RCC 7860 (cell line): Measurements from ENCODE around the gene TCF19.

ENCODE experiments used
- DNase-seq: peaks from one replicate; pipeline ENCODE4 v3.0.0-alpha.2; 2015; ENCODE audit warnings: low spot score
- FAIRE-seq: peaks from 2 replicates; lab custom pipeline; 2012; peaks lifted over from hg19 to GRCh38; lab: Jason Lieb, UNC

TCF19 gene

DNA sequence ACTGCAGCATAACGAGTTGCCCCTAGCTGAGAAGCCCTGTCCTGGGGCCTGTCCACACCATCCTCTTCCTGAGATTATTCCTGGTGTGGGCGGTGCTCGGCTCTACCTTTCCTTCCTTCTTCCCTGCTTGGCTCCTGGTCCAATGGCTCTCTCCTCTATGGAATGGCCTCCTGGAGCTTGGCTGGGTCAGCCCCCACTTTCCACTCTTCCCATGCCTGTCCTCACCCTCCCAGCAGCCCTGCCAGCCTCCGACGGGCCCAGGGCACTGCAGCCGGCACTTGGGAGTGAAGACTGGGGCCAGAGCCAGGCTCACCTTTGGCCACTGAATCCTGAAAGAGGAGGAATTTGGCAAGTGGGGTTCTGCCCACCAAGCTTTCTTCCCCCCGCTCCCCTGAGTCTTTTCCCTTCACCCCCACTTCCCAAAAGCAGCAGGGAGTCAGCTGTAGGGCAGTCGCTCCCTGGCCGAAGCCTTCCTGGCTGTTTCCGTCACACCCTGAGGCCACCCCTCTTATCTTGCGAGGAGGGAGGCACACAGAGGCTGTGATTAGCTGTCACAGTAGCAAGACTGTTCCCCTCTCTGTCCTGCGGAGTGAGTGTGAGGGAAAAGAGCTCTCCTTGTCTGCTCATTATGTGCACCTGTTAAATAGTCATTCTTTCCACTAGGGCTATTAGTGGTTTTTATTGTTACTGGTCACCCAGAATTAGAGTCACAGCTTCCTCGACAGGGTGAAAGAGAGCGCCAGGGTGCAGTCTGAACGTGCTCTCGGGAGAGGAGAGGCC, 31.8 kb upstream of the TCF19 start:
- no peak for FAIRE-seq
- no peak for DNase-seq

DNA sequence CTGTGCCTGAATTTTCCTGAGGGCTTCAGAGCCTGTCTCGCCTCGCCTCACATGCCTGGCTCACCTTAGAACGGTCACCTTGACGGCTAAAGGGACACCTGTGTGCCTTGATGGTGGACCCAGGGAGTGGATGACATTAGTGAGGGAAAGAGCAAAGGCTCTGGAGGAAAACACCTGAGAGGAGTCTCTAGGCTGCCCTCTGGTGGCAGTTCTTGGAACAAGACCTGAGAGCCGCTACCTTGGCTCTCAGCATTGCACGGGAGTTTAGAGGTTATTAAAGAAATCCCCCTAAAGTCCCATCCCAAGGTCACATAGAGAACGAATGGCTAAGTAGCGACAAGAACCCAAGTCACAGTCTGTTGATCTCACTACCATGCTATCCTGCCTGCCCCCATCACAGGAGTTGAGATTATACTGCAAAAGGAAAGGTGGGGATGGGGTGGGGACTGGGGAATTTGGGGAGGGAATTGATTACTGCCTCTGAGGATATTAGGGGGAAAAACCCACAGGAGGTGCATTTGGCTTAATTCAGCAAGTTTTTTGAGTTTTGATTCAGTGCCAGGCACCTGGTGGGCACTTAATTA, 30.2 kb upstream of the TCF19 start:
- FAIRE-seq, result no peak

DNA sequence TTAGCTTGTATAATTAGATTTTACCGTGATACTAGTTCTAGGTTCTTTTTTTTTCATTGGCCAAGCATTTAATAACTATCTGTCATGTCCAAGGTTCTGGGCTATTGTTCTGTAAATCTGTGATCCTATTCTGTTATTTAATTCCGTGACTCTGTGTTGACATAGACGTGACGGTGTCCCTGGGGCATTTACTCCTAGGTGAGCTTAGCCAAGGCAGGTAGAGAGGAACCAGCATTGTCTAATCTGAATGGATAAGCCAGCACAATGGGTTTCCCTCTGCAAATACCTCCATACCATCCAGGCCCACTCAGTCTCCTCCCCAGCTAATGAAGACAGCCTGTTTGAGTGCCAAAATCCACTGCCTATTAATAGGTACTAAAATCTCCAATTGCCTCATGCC, 29.3 kb upstream of the TCF19 start:
- DNase-seq (no peak), FAIRE-seq (no peak)

More for the DNA sequence above, 30.2 kb upstream of the TCF19 start:
- peak; percentile 11 for DNase-seq

DNA sequence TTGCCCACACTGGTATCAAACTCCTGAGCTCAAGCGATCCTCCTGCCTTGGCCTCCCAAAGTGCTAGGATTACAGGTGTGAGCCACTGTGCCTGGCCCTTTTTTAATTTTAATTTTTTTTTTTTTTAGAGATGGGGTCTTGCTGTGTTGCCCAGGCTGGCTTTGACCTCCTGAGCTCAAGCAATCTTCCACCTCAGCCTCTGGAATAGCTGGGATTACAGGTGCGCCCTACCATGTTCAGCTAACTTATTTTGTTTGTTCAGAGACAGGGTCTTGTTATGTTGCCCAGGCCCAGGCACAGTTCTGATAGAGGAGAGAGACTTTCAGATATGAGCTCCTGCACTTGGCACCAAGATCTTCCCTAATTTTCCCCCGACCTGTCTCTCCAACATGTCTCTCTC, 27.6 kb upstream of the TCF19 start:
- no peak for DNase-seq
- FAIRE-seq, result no peak

DNA sequence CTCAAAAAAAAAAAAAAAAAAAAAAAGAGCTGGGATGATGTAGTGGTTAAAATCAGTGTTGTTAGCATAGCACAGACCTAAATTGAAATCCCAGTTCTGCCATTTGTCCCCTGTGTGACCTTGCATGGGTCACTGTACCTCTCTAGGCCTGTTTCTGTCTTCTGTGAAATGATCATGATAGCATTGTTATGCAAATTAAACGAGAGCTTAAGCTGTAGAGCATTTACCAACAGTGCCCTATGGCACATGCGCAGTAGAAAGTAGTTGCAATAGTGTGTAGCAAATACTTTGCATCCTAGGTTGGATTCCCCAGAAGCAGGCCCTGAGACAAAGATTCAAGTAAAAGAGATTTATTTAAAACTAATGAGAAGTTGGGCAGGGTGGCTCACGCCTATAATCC, 26.8 kb upstream of the TCF19 start:
- FAIRE-seq, result no peak
- no peak for DNase-seq

DNA sequence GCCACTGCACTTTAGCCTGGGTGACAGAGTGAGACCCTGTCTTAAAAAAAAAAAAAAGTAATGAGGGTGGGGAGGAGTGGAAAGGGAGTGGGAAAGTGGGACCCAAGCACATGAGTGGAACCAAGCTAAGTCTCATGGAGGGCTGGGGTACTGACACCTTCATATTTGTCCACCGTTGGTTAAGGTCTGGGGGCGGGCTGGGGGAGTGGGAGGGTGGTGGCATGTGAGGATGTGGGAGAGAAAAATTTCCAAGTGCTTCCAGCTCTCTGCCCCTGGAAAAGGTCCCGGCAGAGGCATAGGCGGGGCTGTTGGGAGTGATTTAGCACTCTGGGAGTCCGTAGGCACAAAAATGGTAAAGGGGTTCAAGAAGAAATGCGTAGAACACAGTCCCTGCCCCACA, 25.6 kb upstream of the TCF19 start:
- no peak for FAIRE-seq
- no peak for DNase-seq

DNA sequence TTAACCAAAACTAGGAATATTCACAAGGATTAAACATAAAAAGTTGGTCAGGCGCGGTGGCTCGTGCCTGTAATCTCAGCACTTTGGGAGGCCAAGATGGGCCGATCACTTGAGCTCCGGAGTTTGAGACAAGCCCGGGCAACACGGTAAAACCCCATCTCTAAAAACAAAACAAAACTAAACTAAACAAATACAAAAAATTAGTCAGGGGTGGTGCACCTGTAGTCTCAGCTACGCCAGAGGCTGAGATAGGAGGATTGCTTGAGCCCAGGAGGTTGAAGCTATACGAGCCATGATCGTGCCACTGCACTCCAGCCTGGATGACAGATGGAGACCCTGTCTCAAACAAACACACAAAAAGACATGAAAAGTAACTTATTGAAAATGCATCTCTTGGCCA, 22.7 kb upstream of the TCF19 start:
- no peak for DNase-seq
- FAIRE-seq, result no peak

DNA sequence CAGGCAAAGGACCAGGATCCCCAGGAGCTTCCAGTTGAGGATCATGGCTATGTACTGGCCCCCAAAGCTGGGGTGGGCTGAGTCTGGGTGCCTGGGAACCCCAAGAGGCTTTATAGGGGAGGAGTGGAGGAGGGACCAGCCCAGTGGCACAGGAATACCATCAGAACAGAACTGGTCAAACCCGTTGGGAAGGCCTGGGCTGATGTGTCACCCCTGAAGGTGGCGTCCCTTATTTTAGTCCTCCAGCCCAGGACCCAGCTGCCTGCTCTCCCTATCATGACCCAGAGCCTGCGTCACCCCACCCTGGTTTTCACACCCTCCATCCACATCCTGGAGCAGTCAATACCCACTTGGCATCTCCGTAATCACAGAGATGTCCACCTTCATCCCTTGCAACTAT, 19.4 kb upstream of the TCF19 start, which contains the start of gene PSORS1C2:
Gene PSORS1C2, minus strand, starts transcription at position 85 of the 400 bp plus-strand sequence. Its CDS starts 40 bp downstream, at position 45.
- no peak for DNase-seq
- FAIRE-seq, result no peak

DNA sequence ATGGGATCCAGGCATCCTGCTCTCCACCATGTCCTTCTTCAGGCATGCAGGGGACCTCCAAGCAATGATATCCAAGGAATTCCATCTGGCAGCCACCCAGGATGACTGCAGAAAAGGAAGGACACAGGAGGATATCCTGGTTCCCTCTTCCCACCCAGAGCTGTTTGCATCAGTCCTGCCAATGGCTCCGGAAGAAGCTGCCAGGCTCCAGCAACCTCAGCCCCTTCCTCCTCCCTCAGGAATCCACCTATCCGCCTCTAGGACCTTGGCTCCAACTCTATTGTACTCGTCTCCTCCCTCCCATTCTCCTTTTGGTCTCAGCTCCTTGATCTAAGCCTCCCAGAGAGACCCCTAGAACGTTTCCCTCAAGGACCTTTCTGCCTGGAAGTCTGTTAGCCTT, 18.8 kb upstream of the TCF19 start:
- DNase-seq (peak; percentile 72), FAIRE-seq (no peak)

DNA sequence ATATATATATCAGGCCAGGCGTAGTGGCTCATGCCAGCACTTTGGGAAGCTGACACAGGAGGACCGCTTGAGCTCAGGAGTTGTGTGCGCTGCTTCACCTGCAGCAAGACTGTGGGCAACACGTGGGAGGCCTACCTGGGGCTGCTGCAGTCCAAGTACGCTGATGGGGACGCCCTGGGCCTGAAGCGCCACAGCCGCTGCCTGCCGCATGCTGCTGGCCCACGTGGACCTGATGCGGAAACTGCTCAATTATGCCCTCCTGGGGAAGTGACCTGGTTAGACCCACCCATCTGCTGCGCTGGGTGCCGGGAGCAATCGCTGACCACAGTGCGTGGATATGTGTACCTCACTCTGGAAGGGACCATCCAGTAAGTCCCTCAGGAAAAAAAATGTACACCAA, 17.7 kb upstream of the TCF19 start:
- FAIRE-seq (no peak), DNase-seq (no peak)

DNA sequence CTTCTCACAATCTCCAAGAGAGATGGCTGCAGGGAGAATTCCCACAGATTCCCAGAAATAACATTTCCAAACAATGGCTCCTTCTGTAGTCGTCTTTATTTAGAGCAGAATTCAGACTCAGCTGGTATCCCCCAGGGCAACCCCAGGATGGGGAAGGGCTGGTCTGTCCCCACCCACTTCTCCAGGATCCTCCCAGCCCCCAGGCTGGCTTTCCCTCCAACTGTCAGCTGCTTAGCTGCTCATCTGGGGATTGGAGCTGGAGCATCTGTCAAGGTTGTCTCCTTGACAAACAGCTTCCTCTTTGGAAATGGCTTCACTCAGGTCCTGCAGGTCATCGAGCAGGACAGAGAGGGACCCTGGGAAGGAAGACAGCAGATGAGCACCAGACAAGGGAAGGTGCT, 16.0 kb upstream of the TCF19 start:
- FAIRE-seq (no peak), DNase-seq (no peak)

DNA sequence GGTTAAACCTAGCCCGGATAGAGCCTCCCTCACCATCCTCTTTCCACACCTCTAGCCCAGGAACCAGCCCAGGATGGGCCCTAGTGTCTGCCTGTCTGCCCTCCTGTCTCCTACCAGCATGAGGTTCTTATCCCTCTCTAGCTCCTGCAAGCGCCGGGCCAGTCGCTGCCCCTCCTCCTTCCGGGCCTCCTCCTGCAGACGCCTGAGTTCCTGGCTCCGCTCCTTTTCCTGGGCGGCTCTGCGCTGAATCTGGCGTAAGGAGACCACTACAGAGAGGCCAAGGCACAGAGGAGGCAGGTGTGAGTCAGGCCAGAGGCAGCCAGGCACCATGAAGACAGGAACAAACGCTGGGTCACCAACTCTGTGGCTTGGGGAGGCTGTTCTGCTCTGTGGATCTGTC, 15.2 kb upstream of the TCF19 start:
- peak; percentile 63 for FAIRE-seq
- peak; percentile 83 for DNase-seq

DNA sequence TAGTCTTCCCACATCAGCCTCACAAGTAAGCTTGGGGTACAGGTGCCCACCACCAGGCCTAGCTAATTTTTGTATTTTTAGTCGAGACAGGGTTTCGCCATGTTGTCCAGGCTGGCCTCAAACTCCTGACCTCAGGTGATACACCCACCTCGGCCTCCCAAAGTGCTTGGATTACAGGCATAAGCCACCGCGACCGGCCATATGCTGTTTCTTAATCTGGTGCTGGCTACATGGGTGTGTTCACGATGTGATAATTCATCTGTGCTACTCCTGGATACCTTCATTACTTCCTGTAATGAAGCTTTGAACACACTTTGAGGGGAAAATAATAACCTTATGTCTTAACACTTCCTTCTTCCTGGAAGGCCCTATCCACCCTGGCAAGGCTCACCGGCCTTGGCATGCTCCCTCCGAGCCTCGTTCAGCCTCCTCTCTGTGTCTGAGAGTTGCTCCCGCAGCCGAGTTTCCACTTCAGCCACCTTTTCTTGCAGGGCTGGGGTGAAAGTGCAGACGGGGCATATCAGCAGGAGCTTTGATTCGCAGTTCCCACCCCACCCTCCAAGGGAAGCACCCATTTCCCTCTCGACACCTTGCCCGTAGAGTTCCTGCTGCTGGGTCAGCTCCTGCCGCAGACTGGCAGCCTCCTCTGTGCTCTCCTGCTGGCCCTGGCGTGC, 14.0 kb upstream of the TCF19 start:
- FAIRE-seq, result no peak
- no peak for DNase-seq

DNA sequence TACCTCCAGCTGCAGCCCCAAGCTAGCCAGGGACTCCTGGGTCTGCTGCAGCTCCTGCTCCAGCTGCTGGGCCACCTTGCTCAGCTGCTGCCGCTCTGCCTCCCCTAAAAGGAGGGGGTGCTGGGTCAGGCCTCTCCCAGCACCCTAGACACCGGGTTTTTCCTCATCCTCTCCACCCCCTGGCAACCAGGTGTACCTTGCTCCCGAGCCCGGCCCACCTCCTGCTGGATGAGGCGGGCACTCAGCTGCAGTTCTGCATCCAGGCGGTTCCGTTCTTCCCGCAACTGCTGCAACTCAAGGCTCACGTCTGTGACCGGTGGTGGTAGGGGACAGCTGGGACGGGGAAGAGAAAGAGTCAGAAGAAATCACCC, 13.4 kb upstream of the TCF19 start:
- FAIRE-seq, result no peak
- DNase-seq, result no peak

DNA sequence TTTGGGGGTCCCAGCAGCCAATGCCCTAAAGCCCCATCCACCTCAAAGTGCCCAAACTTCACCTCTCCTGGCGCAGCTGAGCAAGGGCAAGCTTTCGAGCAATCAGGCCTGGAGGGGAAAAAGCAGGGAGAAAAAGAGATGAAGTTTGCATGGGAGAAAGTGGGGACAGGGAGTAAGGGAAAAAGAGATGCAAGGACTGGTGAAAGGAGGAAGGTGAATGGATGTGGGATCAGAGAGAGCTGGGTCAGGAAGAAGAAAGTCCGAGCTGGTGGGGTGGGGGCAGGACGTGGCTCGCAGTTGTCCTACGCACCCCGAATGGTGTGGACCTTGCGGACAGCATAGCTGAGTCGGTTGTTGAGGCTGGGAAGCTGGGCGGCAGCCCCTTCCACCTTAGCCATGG, 13.0 kb upstream of the TCF19 start:
- FAIRE-seq (no peak), DNase-seq (no peak)

DNA sequence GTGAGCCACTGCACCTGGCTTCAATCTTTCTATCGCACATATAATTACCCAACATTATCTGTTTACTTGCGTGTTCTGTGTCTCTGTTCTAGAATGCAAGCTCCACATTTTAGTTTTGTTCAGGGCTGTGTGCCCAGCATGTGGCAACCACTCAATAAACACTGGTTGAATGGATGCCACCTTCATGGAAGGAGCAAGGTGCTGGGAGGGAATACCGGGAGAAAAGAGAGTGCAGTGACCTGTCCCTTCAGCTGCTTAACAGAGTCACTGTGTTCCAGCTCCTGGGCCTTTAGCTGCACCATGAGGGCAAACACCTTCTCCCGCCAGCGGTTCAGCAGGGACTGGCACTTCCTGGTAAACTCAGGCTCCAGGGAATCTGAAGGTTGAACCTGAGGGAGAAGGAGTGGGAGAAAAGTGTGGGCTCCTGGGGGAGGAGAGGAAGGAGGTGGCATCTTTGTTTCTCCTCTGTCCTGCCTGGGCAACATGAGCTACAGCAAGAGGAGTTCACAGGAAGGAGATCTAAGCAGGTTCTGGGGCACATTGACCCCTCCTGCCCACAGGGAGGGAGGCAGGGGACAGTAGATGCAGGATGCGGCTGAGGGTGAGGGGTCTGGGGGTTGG, 8.5 kb upstream of the TCF19 start:
- DNase-seq (no peak), FAIRE-seq (no peak)

DNA sequence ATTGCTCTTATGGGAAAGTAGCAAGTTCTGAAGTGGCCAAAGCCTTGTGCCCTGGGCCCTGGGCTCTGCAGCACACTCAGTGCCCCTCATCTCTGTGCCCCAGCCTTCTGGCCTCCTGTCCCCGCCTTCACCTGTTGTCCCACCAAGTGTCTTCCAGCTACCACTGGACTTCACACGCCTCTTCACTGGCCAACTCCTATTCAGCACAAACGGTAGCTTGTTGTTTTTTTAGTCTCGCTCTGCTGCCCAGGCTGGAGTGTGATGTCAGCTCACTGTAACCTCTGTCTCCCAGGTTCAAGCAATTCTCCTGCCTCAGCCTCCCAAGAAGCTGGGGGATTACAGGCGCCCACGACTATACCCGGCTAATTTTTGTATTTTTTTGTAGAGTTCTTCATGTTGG, 5.6 kb upstream of the TCF19 start:
- DNase-seq (peak; percentile 65), FAIRE-seq (peak; percentile 69)

DNA sequence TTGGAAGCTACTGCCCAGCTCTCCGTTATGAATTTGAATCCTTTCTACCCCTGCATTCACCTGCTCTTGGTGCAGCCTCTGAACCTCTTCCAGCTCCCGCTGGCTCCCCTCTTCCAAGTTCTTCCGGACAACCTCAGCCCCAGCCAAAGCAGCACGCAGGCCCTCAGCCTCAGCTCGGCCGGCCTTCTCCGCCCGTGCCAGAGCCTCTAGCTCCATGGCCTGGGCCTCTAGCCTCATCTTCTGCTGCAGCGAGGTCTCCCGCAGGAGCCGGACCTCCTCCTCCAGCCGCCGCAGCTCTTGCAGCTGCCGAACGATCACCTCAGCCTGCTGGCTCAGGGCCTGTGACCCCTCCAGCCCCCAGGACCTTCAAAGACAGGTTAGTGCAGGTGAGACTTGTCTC, 4.0 kb upstream of the TCF19 start:
- DNase-seq, result no peak
- no peak for FAIRE-seq

DNA sequence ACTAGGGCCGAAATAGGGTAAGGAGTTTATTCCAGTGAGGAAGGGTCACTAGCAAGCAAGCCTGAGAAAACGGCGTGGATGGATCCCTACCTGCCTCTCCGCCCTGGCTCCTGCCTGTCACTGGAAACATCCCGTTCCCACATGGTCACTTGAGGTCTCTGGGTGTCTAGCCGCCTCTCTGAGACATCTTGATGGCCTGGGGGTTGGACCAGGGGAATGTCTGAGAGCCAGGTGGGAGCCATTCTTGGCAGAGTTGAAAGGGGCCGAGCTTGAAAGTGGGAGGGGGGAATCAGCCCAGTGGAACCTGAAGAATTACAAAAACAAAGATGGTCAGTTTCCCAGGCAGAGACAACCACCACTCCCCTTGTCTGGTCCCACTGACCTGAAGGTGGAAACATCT, 1.7 kb upstream of the TCF19 start:
- no peak for FAIRE-seq
- no peak for DNase-seq

DNA sequence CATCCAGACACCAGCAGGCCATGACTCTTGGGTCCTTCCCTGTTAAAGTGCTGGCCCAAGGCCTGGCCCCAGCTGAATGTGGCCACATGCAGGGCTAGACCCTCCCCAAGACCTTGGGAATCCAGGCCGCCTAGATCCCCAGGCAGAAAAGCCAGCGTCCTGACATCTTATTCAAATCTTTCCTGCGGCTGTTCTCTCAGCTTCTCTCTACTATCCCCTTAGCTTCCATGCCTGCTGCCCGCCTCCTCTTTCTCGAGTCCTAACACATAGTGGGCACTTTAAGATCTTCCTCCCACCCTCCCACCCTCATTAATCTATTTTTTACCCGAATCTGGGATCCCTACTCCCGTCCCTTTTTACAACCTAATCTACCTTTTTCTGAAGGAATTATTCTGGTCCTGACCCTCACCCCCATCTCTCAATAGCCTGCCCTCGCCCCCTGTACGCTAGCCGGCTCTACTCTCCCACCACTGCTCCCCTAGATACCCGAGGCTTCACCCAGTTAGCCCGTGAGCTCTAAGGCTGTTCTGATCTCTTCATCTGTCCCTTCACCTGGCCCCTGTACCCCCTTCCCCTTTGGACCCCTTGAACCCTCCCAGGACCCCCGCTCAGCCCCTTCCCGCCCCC, 763 bp upstream of the TCF19 start, which contains the start of gene CCHCR1:
Gene CCHCR1, minus strand, starts transcription at position 290 of the 627 bp plus-strand sequence. Its CDS starts 202 bp downstream, at position 88.
- no peak for FAIRE-seq
- DNase-seq, result no peak
